WTC11 (cell line): ENCODE measurements around the gene SHROOM1.

Source experiments
- ESRRA ChIP-seq: sonication (generic); formaldehyde crosslinking; IDR thresholded peaks from 2 replicates; pipeline ENCODE4 v1.8.1; 2022; ENCODE audit warnings: mild to moderate bottlenecking, missing genetic modification reagents, borderline replicate concordance
- ZNF121 ChIP-seq: sonication (generic); formaldehyde crosslinking; IDR thresholded peaks from 2 replicates; pipeline ENCODE4 v1.8.0; 2023; ENCODE audit warnings: missing genetic modification reagents

DNA sequence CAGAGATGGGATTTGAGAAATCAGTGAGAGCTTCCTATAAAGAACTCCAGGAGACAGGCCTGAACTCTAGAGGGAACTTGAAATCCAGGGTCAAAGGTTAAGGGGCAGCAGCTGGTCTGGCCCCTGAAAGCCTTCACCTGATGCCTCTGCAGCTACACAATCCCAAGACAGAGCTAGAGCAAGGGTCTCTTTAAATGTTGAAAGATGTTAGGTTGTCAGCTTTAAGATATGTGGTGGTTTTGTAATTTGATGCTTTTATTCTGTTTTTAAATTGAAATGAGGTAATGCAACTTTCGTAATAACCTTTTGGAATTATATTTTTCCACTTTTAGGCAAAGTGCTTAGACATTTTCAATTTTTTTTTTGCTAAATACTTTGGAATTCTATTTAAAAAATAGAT is 15.0 kb downstream of the SHROOM1 start:
- TF ChIP-seq ESRRA (no peak), ZNF121 (no peak)
